ENCODE measurements around the gene RFLNA. TPM values are rescaled to one million over a fixed set of nuclear protein-coding genes. Genes with fewer than 3 reads are reported as not detected.

The RFLNA gene
- total and polyA plus RNA-seq, 9 donors = 0.72 to 8.7 (median 3.3) TPM

DNA sequence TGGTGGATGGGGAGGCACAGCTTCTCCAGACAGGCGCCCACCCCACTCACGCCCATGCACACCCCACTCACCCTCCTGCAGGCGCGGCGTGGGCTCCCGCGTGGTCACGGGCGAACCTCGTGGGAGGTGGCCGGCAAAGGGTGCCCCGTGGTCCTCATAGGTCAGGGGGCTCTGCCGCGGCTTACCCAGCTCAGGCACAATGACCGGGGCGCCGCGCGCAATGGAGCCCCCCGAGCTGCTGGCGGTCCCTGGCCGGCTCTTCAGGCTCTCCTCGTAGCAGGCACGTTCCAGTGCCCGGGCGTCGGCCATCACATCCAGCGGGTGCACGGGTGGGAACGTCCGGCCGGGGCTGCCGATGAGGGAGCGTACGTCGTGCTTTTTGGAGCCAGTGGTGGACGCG is 49.6 kb downstream of the RFLNA start:
- no peaks in the 10 kb centered on the region for H3K4me1 ChIP-seq (ENCODE audit: insufficient read depth)
- TF ChIP-seq, protein P1, sequence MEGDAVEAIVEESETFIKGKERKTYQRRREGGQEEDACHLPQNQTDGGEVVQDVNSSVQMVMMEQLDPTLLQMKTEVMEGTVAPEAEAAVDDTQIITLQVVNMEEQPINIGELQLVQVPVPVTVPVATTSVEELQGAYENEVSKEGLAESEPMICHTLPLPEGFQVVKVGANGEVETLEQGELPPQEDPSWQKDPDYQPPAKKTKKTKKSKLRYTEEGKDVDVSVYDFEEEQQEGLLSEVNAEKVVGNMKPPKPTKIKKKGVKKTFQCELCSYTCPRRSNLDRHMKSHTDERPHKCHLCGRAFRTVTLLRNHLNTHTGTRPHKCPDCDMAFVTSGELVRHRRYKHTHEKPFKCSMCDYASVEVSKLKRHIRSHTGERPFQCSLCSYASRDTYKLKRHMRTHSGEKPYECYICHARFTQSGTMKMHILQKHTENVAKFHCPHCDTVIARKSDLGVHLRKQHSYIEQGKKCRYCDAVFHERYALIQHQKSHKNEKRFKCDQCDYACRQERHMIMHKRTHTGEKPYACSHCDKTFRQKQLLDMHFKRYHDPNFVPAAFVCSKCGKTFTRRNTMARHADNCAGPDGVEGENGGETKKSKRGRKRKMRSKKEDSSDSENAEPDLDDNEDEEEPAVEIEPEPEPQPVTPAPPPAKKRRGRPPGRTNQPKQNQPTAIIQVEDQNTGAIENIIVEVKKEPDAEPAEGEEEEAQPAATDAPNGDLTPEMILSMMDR (IDR thresholded peaks at IDR 0.05) = no peak
- TF ChIP-seq EP300 (IDR thresholded peaks at IDR 0.05) (no peak), POLR2A (IDR thresholded peaks at IDR 0.05) (no peak)
- intact Hi-C loops (cut with DNase I) = no loop called here
- no peaks in the 10 kb centered on the region for H3K27me3 ChIP-seq
- H3K36me3 ChIP-seq = no peaks in the 10 kb centered on the region
- H3K9me3 ChIP-seq = no peaks in the 10 kb centered on the region
- H3K27ac ChIP-seq = no peak overlapping the region
- no peak overlapping the region for H3K4me3 ChIP-seq
- no peak for DNase-seq
- WGBS, 3 donors = 92 to 95% (median 92%) methylated on average over 36 to 38 of the region's 38 CpGs

DNA sequence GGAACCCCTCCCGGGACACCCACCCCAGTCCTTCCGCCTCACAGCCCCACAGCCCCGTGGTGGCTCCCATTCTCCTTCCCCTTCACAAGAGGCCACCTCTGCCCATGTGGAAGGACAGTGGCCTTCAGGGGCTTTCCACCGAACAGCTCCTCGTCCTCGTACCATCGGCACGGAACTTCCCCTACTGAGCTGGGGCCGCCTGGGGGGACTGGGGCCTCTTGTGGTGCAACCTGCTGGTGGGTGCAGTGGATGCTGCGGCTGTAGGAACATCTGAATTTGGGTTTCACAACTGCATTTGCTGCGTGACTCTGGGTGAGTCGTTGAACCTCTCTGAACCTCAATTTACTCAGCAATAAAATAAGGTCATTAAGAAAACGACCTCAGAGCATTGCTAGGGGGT is 50.9 kb downstream of the RFLNA start:
- no peak overlapping the region for H3K27ac ChIP-seq

DNA sequence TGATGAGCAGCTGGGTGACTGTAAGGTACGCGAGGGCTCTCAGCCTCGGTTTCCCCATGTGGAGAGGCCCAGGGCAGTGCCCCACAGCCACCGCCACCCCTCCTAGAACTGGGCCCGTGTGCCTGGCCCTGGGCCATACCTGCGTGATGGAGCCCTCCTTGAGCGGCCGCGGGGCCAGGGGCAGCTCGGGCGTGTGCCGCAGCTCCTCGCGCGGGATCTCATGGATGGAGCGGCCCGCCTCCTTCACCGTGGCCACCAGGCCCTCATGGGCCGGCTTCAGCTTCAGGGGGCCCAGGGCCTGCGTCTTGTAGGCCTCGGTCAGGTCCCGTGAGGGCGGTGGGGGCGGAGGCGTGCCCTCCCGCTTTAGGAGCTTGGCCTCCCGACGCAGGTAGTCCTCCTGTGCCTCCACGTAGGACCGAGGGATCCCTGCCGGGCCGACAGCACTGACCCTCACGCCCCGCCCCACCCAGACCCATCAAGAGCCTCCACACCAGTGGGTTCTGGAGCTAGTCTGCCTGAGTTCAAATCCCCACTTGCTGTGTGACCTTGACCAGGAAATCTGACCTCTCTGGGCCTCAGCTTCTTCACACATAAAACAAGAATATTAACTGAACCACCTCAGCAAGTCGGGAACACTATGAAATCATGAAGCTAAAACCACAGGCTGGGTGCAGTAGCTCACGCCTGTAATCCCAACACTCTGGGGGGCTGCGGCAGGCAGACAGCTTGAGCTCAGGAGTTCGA is 51.7 kb downstream of the RFLNA start:
- 87 to 93% (median 88%) methylated on average over 35 to 38 of the region's 38 CpGs for WGBS, 3 donors

More for the DNA sequence above, 50.9 kb downstream of the RFLNA start:
- Histone ChIP-seq H3K36me3 (no peaks in the 10 kb centered on the region), H3K4me3 (no peak overlapping the region), H3K9me3 (no peaks in the 10 kb centered on the region), H3K27me3 (no peaks in the 10 kb centered on the region), H3K4me1 (ENCODE audit: insufficient read depth) (no peaks in the 10 kb centered on the region)
- no peak for DNase-seq
- 85 to 91% (median 88%) methylated on average over 13 of the region's 13 CpGs for WGBS, 3 donors
- intact Hi-C loops (cut with DNase I) = no loop called here
- TF ChIP-seq POLR2A (IDR thresholded peaks at IDR 0.05) (no peak), EP300 (IDR thresholded peaks at IDR 0.05) (no peak)
- TF ChIP-seq, protein P1 (IDR thresholded peaks at IDR 0.05) = no peak

DNA sequence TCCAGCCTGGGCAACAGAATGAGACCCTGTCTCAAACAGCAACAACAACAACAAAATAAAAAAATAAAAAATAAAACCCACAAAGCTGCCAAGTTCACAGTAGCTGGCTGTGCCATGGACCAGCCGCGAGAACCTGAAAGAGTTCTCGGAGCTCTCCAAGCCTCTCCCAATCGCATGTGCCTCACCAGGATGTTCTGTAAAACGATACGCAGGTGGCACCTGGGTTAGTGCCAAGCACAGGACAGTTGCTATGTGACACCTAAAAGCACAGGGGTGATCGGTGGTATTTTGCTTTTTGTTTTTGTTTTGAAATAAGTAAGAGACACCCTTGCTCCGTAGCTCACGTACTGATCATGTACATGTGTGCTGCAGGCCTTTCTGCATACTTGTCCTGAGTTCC is 52.4 kb downstream of the RFLNA start:
- TF ChIP-seq POLR2A (IDR thresholded peaks at IDR 0.05) (no peak), EP300 (IDR thresholded peaks at IDR 0.05) (no peak)
- TF ChIP-seq, protein P1 (IDR thresholded peaks at IDR 0.05) = no peak
- no peak for DNase-seq
- Histone ChIP-seq H3K4me3 (no peak overlapping the region), H3K27me3 (no peaks in the 10 kb centered on the region), H3K9me3 (no peaks in the 10 kb centered on the region), H3K4me1 (ENCODE audit: insufficient read depth) (no peaks in the 10 kb centered on the region), H3K27ac (no peak overlapping the region), H3K36me3 (no peaks in the 10 kb centered on the region)
- intact Hi-C loops (cut with DNase I) = no loop called here
- 83 to 86% (median 85%) methylated on average over 9 of the region's 9 CpGs for WGBS, 3 donors

More for the DNA sequence above, 51.7 kb downstream of the RFLNA start:
- H3K27me3 ChIP-seq = no peaks in the 10 kb centered on the region
- intact Hi-C loops (cut with DNase I) = no loop called here
- no peak overlapping the region for H3K27ac ChIP-seq
- DNase-seq = no peak
- no peak overlapping the region for H3K4me3 ChIP-seq
- no peaks in the 10 kb centered on the region for H3K4me1 ChIP-seq (ENCODE audit: insufficient read depth)
- TF ChIP-seq, protein P1 (IDR thresholded peaks at IDR 0.05) = no peak
- TF ChIP-seq EP300 (IDR thresholded peaks at IDR 0.05) = no peak
- no peak for TF ChIP-seq POLR2A (IDR thresholded peaks at IDR 0.05)
- H3K36me3 ChIP-seq = no peaks in the 10 kb centered on the region
- H3K9me3 ChIP-seq = no peaks in the 10 kb centered on the region
